Stimulated activated CD4-positive, alpha-beta T cell treated with anti-CD3 and anti-CD28 coated beads, Interleukin-12 subunit alpha, Interleukin-12 subunit beta, amount 100 ng/mL, for 24 hours (primary cell): ENCODE results near the gene DNPEP.
A peak's percentile ranks its signal among the peaks of the same experiment; 100 is the strongest.
"Not testable (repeated sequence)": the region's sequence is repeated elsewhere in the genome, so short reads cannot be mapped to it uniquely, and the experiment has no call there.

Experiments
- DNase-seq, 2 experiments: peaks; one replicate each; pipeline ENCODE4 v3.0.0-alpha.2; 2020; ENCODE audit warnings: low read depth in 2 of 2

DNPEP gene

DNA sequence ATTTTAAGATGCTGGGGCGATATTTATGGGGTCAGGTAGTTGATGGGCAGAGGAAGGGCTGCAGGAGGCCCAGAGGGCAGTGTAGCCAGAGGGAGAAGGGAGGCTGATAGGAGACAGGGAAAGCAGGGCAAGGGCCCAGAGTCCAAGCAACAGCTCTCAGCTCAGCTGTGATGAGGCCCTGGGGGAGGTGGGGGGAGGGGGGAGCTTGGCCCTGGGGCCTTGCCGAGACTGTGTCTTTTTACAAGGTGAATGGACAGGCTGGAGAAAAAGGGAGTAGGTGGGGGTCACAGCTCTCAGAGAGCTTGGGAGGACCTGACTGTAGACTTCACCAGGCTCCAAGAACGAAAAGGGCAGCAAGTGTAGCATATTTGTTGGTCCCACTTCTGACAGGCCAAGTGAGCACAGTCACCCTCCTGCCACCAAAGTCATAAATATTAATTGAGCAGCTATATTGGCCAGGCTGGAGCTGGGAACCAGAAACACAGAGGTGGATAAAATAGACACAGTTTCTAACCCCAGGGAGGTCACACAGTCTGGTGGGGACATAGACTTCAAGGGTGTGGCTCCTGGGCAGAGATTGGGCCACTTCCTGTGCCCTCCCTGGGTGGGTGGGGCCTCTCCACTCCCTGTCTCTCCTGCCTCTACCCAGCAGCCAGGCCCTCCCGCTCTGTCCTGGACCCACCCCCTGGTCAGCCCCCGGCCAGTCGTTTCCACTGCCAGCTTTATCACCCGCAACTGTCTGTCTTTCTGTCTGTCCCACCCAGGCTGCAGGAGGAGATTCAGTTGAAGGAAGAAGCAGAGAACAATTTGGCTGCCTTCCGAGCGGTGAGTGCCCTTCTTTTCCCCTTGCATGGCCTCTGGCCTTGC, 31.9 kb upstream of the DNPEP start:
- DNase-seq, result no peak

DNA sequence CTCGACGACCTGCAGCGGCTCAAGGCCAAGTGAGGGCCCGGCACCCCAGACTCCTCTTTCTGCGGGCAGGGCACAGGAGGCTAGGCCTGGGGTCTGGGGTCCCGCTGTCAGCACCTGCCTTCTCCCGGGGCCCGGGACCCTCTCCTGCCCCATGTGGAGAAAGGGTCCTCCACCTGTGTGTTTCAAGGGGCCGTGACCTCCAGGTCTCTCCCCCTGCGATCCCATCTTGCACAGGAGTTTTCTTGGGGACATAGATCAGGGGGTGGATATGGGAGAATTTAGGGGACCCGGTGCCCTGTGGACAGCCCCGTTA, 31.3 kb upstream of the DNPEP start:
- no peak for DNase-seq

- DNase-seq, result no peak
These were observed 30.7 kb upstream of the DNPEP start, which contains the start of gene DES for GRCh38 chr2:219418155-219419011. TSS of gene DES (plus strand) at chr2:219418377. CDS start at chr2:219418463, 86 bp downstream.

- no peak for DNase-seq
These were observed 29.7 kb upstream of the DNPEP start for GRCh38 chr2:219417374-219417773.

- no peak for DNase-seq
These were observed 29.2 kb upstream of the DNPEP start for GRCh38 chr2:219416938-219417337.

DNA sequence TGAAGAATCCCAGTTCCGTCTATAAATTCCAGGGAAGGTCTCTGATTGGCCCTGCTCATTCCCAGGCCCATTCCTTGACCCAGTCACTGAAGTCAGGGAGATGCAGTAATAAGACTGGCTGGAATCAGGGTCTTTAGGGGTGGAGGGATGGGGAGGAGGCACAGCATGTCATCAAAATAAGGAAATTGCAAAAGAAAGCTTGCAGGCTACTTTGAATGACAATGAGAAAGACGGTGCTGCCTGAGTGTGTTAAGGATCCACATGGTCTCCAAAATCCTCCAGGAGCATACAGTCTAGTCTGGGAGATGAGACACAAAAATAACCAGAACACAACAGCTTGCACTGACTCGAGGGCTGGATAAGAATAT, 28.5 kb upstream of the DNPEP start:
- DNase-seq, result no peak

- no peak for DNase-seq
These were observed 28.0 kb upstream of the DNPEP start for GRCh38 chr2:219415580-219416234.

GRCh38 chr2:219414857-219415256, 27.1 kb upstream of the DNPEP start:
- no peak for DNase-seq

- no peak for DNase-seq
These were observed 22.7 kb upstream of the DNPEP start for GRCh38 chr2:219410390-219410789.

- no peak for DNase-seq
These were observed 21.9 kb upstream of the DNPEP start for GRCh38 chr2:219409619-219410018.

- DNase-seq, result no peak
These were observed 20.9 kb upstream of the DNPEP start for GRCh38 chr2:219408631-219409030.

- DNase-seq, result no peak
These were observed 20.5 kb upstream of the DNPEP start for GRCh38 chr2:219408204-219408603.

- not testable (repeated sequence) for DNase-seq
These were observed 19.6 kb upstream of the DNPEP start for GRCh38 chr2:219407343-219407742.

GRCh38 chr2:219406861-219407230, 19.1 kb upstream of the DNPEP start:
- DNase-seq, result no peak

GRCh38 chr2:219405958-219406860, 18.5 kb upstream of the DNPEP start:
- DNase-seq, result no peak

DNA sequence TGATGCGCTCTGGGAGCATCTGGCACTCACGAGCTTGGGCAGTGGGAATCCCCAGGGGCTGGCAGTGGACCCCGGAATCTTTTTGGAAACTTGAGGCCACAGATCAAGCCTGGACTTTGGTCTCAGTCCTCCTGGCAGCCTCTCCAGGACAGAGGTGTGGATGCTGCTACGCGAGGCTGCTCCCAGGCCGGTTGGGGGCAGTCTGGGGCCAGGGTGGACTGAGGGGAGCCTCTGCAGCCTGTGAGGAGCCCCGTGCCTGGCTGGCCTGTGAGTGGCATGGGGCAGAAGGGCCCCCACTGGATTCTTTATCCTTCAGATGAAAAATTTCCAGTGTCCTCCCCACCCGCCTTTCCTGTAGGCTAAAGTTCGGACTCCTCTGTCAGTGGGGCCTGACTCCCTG, 17.7 kb upstream of the DNPEP start:
- no peak for DNase-seq

DNA sequence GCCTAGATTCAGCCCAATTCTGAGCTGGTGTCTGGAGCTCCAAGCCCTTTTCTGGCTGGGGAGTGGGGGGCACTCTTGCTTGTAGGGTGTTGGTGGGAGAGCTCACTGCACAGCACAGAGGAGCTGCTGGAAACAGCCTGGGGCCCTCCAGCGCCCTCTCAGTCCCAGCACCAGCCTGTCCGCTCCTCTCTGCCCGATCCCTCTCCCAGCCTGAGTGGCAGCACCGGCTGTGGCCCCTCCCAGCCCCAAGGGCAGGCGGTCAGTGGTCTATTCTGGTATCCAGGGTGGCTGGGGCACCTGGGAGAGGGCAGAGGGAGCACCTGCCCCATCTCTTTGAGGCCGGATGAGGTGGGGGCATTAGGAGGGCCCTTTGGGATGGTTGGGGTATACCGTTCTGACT, 17.2 kb upstream of the DNPEP start:
- no peak for DNase-seq

DNA sequence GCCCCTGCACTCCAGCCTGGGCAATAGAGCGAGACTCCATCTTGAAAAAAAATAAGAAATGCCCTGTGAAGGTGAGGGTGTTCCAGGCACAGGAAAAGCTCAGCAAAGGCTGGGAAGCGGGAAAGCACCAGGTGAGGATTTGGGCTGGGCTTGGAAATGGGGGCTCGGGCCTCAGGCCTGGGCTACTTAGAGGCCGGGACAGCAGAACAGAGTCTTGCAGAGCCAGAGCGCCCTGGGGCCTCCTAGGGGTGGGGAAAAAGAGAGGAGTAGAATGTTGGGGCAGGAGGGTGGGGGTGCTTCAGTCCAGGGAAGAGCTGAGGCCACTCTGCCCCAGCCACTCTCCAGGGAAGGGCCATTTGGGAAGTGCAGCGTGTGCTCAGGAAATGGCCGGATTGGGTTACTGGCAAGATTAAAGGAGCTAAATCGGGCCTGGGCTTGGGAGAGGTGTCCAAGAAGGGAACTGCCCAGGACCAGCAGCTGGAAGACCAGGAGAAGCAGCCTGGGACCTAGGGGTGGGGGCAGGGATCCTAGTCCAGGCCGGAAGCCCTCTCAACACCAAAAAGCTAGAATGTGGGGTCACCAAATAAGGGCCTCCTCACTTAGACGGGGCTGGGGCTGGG, 16.7 kb upstream of the DNPEP start:
- no peak for DNase-seq

DNA sequence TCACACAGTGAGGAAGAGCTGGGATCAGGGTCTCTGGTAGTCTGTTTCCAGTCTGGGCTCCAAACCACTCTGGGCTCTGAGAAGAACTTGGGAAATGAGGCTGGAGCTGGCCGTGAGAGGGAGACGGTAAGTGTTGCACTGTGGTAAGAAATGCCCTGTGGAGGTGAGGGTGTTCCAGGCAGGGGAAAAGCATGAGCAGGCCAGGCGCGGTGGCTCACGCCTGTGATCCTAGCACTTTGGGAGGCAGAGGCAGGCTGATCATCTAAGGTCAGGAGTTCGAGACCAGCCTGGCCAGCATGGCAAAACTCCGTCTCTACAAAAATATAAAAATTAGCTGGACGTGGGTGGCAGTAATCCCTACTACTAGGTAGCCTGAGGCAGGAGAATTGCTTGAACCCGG, 16.1 kb upstream of the DNPEP start:
- no peak for DNase-seq

DNA sequence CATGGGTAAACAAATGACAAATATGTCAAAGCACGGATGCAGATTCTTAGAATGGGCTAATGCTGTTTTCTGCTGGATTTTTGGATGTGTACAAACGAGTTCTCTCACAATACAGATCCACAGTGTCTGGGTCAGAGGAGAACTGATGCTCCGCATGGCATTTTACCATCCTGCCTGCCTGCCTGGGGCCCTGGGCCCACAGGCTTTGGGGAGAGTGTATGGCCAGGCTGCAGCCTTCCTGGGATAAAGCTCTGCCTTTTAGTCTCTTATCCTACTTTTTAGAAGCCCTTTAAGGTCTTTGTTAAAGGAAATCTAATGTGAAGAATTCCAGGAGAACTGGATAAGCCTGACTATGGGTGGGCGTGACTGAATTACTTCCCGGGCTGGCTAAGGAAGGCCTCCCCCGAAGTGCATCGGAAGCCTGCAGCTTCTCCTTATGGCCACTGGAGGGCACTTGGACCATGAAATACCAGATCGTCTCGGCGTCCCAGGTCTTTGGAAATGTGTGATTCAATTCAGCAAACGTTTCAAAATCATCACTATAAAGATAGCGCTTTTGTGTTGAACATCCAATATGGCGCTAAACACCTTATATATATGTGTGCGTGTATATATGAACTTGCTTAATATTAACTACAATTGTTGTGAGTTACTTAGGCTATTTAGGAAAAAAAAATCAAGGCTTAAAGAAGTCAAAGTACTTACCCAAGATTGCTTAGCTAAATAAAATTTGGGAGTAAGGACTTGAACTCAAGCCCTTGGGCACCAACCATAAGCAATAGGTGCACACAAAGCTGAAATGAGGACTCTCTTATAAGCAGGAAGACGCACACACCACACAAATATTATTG, 15.2 kb upstream of the DNPEP start:
- DNase-seq, result peak; percentile 17 to 47
